Measurements from ENCODE around the gene LARGE2. TPM values are rescaled to one million over a fixed set of nuclear protein-coding genes. Genes with fewer than 3 reads are reported as not detected.

Gene LARGE2
- total and polyA plus RNA-seq, 7 donors: 0.13 TPM; not detected in 6

GRCh38 chr11:45926536-45927331, 4.3 kb downstream of the LARGE2 start:
- Histone ChIP-seq H3K27ac (no peak overlapping the region), H3K36me3 (ENCODE audit: insufficient read depth in 1 of 2, low read depth in 1 of 2) (peaks cover 0 to 1% of the 10 kb centered on the region in 2 donors), H3K4me3 (no peak overlapping the region), H3K4me1 (peaks cover 6% of the 10 kb centered on the region), H3K9me3 (no peaks in the 10 kb centered on the region), H3K27me3 (ENCODE audit: insufficient read depth in 3 of 3, low read length in 2 of 3) (peaks cover 0 to 34% (median 13%) of the 10 kb centered on the region in 3 donors)
- WGBS, 3 donors: 81 to 82% (median 82%) methylated on average over 12 of the region's 12 CpGs
- TF ChIP-seq CTCF (IDR thresholded peaks at IDR 0.05): no peak
- peak in 1 of 2 donors; percentile 43 for DNase-seq
- intact Hi-C loops (cut with DNase I): no loop called here
- ATAC-seq: no peak

- Histone ChIP-seq H3K27ac (no peak overlapping the region), H3K4me1 (peaks cover 1% of the 10 kb centered on the region), H3K27me3 (ENCODE audit: insufficient read depth in 3 of 3, low read length in 2 of 3) (peaks cover 0 to 29% (median 8%) of the 10 kb centered on the region in 3 donors), H3K9me3 (no peaks in the 10 kb centered on the region), H3K4me3 (no peak overlapping the region), H3K36me3 (ENCODE audit: insufficient read depth in 1 of 2, low read depth in 1 of 2) (peaks cover 0 to 7% of the 10 kb centered on the region in 2 donors)
- ATAC-seq (no peak), DNase-seq (no peak)
- intact Hi-C loops (cut with DNase I): no loop called here
- 73 to 76% (median 75%) methylated on average over 15 of the region's 15 CpGs for WGBS, 3 donors
- TF ChIP-seq CTCF (IDR thresholded peaks at IDR 0.05): no peak
These were observed 4.9 kb downstream of the LARGE2 start for GRCh38 chr11:45927332-45927683.

- Histone ChIP-seq H3K27me3 (ENCODE audit: insufficient read depth in 3 of 3, low read length in 2 of 3) (peaks cover 0 to 24% (median 3%) of the 10 kb centered on the region in 3 donors), H3K9me3 (no peaks in the 10 kb centered on the region), H3K36me3 (ENCODE audit: insufficient read depth in 1 of 2, low read depth in 1 of 2) (peaks cover 0 to 12% of the 10 kb centered on the region in 2 donors), H3K27ac (no peak overlapping the region), H3K4me1 (no peaks in the 10 kb centered on the region), H3K4me3 (no peak overlapping the region)
- peak in 1 of 4 donors; percentile 11 for ATAC-seq
- TF ChIP-seq CTCF (IDR thresholded peaks at IDR 0.05): no peak
- intact Hi-C loops (cut with DNase I): no loop called here
- no peak for DNase-seq
- WGBS, 3 donors: 84 to 93% (median 92%) methylated on average over 27 of the region's 27 CpGs
These were observed 5.4 kb downstream of the LARGE2 start for GRCh38 chr11:45927684-45928413.

GRCh38 chr11:45928535-45929215, 6.2 kb downstream of the LARGE2 start:
- Histone ChIP-seq H3K4me1 (no peaks in the 10 kb centered on the region), H3K36me3 (ENCODE audit: insufficient read depth in 1 of 2, low read depth in 1 of 2) (peaks cover 0 to 21% of the 10 kb centered on the region in 2 donors), H3K9me3 (no peaks in the 10 kb centered on the region), H3K27me3 (ENCODE audit: insufficient read depth in 3 of 3, low read length in 2 of 3) (peaks cover 0 to 16% (median 3%) of the 10 kb centered on the region in 3 donors), H3K27ac (no peak overlapping the region), H3K4me3 (no peak overlapping the region)
- ATAC-seq (no peak), DNase-seq (no peak)
- 72 to 78% (median 74%) methylated on average over 13 of the region's 13 CpGs for WGBS, 3 donors
- intact Hi-C loops (cut with DNase I): no loop called here
- no peak for TF ChIP-seq CTCF (IDR thresholded peaks at IDR 0.05)

Measured in psoas muscle (tissue), 8 donors.